ENCODE data around the gene LY6G5C. TPM values are rescaled to one million over a fixed set of nuclear protein-coding genes. Genes with fewer than 3 reads are reported as not detected.

The LY6G5C gene
- total RNA-seq, 1 donor from 2014 or later: not detected

DNA sequence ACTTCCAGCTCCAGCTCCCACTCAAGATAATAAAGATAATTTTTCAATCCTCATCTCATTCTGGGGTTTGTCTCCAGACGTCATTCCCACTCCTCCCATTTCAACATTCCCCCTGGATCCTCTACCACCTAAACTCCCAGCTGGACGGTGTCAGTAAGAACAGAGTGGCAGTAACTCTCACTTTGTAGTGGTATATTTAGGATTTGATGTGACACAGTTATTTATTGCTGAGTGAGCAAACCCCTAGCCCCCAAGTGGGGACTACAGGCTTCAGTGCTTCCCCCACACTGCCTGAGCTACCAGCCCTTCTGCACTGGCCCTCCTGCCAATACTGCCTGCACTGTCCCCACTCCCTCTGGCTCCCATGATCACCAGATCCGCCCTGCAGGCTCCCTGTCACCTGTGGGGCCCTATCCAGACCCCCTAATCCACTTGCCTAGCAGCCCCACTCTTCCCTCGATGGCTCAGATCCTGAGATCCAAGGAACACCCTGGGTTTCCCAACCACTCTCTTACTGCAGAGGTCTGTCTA lies 22.6 kb downstream of the LY6G5C start:
- Histone ChIP-seq H3K4me1 (ENCODE audit: control insufficient read depth in 3 of 3, insufficient read depth in 3 of 3, low read length in 3 of 3) (peaks cover 39 to 54% (median 53%) of the 10 kb centered on the region in 3 donors), H3K27me3 (ENCODE audit: control insufficient read depth in 3 of 3, insufficient read depth in 3 of 3, low read length in 3 of 3) (no peaks in the 10 kb centered on the region), H3K36me3 (ENCODE audit: control insufficient read depth in 3 of 3, insufficient read depth in 3 of 3, low read length in 3 of 3) (peaks cover 20 to 35% (median 24%) of the 10 kb centered on the region in 3 donors), H3K27ac (ENCODE audit: low read depth, low read length) (no peak overlapping the region), H3K9ac (ENCODE audit: low read depth in 1 of 3, low read length in 3 of 3) (peak overlapping the region in 2 of 3 donors; percentile 3 to 75), H3K9me3 (ENCODE audit: control insufficient read depth in 3 of 3, low read length in 3 of 3) (no peaks in the 10 kb centered on the region), H3K4me3 (ENCODE audit: low read length in 3 of 3) (peak overlapping the region in 1 of 3 donors; percentile 13)

DNA sequence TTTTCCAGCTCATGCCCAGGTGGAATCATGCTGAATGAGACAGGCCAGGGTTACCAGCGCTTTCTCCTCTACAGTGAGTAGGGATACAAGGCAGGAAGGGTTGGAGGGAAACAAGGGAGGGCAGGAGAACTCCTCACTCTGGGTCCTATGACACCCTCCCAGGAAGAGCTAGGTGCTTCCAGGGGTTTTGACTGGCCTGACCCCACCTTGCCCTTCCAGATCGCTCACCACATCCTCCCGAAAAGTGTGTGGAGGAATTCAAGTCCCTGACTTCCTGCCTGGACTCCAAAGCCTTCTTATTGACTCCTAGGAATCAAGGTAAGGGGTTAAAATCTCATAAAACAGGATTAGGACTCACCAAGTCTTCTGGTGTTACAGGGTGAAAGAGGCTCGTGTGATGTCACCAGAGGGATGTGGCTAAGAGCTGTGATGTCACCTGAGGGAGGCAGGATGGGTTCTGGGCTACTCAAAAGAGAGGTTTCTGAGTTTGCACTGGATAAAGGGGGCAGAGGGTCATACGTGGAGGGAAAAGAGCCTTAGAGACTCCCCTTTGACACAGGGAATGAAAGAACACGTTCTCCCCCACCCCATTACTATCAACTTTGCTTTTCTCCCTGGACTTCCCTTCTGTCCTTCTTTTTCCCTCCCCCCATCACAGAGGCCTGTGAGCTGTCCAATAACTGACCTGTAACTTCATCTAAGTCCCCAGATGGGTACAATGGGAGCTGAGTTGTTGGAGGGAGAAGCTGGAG lies 23.3 kb downstream of the LY6G5C start:
- no peaks in the 10 kb centered on the region for H3K9me3 ChIP-seq (ENCODE audit: control insufficient read depth in 3 of 3, low read length in 3 of 3)
- H3K4me1 ChIP-seq (ENCODE audit: control insufficient read depth in 3 of 3, insufficient read depth in 3 of 3, low read length in 3 of 3): peaks cover 35 to 52% (median 49%) of the 10 kb centered on the region in 3 donors
- no peak overlapping the region for H3K27ac ChIP-seq (ENCODE audit: low read depth, low read length)
- peak overlapping the region in 2 of 3 donors; percentile 3 to 75 for H3K9ac ChIP-seq (ENCODE audit: low read depth in 1 of 3, low read length in 3 of 3)
- peaks cover 20 to 33% (median 23%) of the 10 kb centered on the region in 3 donors for H3K36me3 ChIP-seq (ENCODE audit: control insufficient read depth in 3 of 3, insufficient read depth in 3 of 3, low read length in 3 of 3)
- no peak overlapping the region for H3K4me3 ChIP-seq (ENCODE audit: low read length in 3 of 3)
- H3K27me3 ChIP-seq (ENCODE audit: control insufficient read depth in 3 of 3, insufficient read depth in 3 of 3, low read length in 3 of 3): no peaks in the 10 kb centered on the region

DNA sequence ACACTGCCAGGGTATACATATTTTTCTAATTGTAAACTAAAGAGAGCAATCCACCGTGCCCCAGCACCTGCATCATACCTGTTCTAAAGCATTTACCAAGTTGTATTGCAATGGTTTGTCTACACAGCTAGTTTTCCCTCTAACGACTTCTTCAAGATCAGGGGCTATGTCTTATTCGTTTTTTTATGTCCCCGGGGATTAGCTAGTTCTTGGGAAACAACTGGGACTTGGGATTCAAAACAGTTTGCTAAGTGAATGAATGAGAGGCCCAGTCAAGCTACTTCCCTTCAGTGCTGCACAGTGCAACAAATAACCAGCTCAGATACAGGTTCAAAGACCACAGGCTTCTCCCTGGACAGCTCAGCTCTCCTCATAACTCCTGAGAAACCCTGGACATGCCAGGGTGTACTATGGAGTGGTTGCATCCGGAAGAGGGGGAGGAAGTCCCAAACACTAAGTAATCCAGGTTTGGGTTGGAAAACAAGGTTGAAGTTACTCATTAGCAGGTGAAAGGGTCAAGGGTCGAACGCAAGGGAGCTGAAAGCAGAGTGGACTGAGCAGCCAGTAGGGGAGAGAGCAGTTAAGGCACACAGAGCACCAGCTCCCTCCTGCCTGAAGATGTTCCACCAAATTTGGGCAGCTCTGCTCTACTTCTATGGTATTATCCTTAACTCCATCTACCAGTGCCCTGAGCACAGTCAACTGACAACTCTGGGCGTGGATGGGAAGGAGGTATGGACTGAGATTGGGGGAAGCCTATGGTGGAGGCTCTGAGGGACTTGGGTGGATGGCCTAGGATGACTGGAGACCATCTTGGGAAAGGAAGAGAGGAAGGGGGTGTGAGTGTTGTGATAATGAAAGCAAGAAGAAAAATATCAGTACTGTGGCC lies 25.3 kb downstream of the LY6G5C start, which contains the start of gene APOM:
APOM (plus strand) TSS at position 546 of the 889 bp plus-strand sequence; CDS start at position 619, 73 bp downstream.
- Histone ChIP-seq H3K4me1 (ENCODE audit: control insufficient read depth in 3 of 3, insufficient read depth in 3 of 3, low read length in 3 of 3) (peaks cover 42 to 57% (median 51%) of the 10 kb centered on the region in 3 donors), H3K9me3 (ENCODE audit: control insufficient read depth in 3 of 3, low read length in 3 of 3) (no peaks in the 10 kb centered on the region), H3K4me3 (ENCODE audit: low read length in 3 of 3) (no peak within 1 kb of the TSS), H3K27me3 (ENCODE audit: control insufficient read depth in 3 of 3, insufficient read depth in 3 of 3, low read length in 3 of 3) (no peaks in the 10 kb centered on the region), H3K36me3 (ENCODE audit: control insufficient read depth in 3 of 3, insufficient read depth in 3 of 3, low read length in 3 of 3) (peaks cover 18 to 35% (median 24%) of the 10 kb centered on the region in 3 donors), H3K27ac (ENCODE audit: low read depth, low read length) (no peak within 1 kb of the TSS), H3K9ac (ENCODE audit: low read depth in 1 of 3, low read length in 3 of 3) (peak within 1 kb of the TSS in 1 of 3 donors; percentile 33)

DNA sequence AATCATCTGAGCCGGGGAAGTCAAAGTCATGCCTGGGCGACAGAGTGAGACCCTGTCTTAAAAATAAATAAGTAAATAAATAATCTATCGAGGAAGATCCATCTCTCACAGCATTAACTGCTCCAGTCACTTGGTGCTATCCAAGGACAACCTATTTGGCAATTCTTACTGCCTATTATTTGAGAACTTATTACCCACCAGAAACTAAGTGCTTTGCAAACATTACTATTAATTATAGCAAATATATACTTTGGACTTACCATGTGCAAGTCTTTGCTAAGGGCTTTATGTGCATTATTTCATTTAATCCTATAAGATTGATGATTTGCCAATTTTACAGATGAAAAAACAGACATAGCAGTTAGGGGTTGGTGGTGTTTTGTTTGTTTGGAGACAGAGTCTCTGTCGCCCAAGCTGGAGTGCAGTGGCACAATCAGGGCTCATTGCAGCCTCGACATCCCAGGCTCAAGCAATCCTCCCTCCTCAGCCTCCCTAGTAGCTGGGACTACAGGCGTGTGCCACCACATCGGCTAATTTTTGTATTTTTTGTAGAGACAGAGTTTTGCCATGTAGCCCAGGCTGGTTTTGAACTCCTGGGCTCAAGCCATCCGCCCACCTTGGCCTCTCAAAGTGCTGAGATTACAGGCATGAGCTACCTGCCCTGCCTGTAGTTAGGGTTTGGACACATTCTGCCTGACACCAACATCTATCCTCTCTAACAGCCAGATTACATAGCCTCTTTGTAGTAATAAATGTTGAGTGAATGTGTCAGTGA lies 26.1 kb downstream of the LY6G5C start:
- H3K27ac ChIP-seq (ENCODE audit: low read depth, low read length): no peak overlapping the region
- no peaks in the 10 kb centered on the region for H3K9me3 ChIP-seq (ENCODE audit: control insufficient read depth in 3 of 3, low read length in 3 of 3)
- H3K9ac ChIP-seq (ENCODE audit: low read depth in 1 of 3, low read length in 3 of 3): no peak overlapping the region
- peaks cover 36 to 50% (median 46%) of the 10 kb centered on the region in 3 donors for H3K4me1 ChIP-seq (ENCODE audit: control insufficient read depth in 3 of 3, insufficient read depth in 3 of 3, low read length in 3 of 3)
- H3K4me3 ChIP-seq (ENCODE audit: low read length in 3 of 3): no peak overlapping the region
- H3K27me3 ChIP-seq (ENCODE audit: control insufficient read depth in 3 of 3, insufficient read depth in 3 of 3, low read length in 3 of 3): no peaks in the 10 kb centered on the region
- peaks cover 18 to 36% (median 26%) of the 10 kb centered on the region in 3 donors for H3K36me3 ChIP-seq (ENCODE audit: control insufficient read depth in 3 of 3, insufficient read depth in 3 of 3, low read length in 3 of 3)

DNA sequence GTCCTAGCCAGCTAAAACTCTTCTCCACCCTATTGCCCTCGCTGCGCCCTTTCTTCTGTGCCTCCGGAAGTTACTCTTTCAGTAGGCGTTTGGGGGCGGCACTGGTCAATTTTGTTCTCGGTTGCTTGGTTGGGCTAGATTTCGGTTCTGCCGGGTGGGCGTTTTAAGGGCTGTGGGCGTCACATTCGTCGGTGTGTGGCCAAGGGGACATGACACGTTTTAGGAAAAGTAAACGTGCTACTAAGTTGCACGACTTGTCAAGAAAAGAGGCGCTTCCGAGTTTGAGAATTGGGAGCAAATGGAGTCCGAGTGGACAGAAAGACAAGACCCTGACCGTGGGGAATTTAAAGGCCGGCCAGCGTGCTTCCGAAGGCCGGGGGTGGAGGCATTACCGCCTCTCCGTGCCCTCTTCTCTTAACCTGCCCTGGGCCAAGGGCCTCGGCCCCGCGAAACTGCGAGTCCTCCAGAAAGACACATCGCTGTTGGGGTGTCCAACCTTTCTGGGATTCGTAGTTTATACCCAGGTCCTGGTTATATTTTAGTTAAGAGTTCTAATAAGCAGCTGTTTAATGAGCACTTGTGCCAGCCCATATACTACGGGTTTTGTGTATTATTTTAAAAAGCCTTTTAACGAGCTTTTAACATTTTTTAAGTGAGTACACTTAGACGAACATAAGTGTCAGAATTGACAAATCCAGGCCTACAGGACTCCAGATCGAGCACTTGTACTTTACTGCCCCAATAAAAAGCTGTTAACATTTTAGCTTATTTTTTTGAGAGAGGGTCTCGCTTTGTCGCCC lies 27.7 kb downstream of the LY6G5C start:
- Histone ChIP-seq H3K36me3 (ENCODE audit: control insufficient read depth in 3 of 3, insufficient read depth in 3 of 3, low read length in 3 of 3) (peaks cover 35 to 51% (median 41%) of the 10 kb centered on the region in 3 donors), H3K9me3 (ENCODE audit: control insufficient read depth in 3 of 3, low read length in 3 of 3) (no peaks in the 10 kb centered on the region), H3K4me3 (ENCODE audit: low read length in 3 of 3) (peak overlapping the region; percentile 96 to 98 (median 96)), H3K27ac (ENCODE audit: low read depth, low read length) (peak overlapping the region; percentile 99), H3K4me1 (ENCODE audit: control insufficient read depth in 3 of 3, insufficient read depth in 3 of 3, low read length in 3 of 3) (peaks cover 20 to 34% (median 29%) of the 10 kb centered on the region in 3 donors), H3K9ac (ENCODE audit: low read depth in 1 of 3, low read length in 3 of 3) (peak overlapping the region; percentile 93 to 99 (median 98)), H3K27me3 (ENCODE audit: control insufficient read depth in 3 of 3, insufficient read depth in 3 of 3, low read length in 3 of 3) (no peaks in the 10 kb centered on the region)

DNA sequence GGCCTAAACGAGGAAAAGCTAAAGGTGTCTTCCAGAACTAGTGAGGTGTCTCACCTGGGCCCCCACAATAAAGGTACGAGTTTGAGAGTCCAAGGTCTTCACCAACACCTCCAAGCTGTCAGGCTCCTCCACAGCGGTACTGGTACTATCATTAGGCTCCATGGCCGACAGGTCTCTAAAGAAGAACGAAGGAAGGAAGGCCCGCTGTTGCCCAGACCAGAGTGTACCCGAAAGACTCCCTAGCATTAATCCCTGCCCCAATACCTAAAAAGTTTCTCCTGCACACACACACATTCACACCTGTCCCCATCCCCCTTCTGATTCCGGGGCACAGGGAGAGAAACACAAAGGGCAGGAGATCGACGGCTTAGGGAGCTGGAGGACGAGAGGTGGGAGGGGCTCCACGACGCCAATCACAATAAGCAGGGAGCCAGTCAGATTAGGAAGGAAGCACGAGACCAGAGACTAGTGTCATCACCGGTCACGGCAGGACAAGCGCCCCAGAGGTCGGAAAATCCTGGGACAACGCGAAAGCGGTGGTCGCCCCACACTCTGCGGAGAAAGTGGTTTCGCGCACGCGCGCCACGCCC lies 29.2 kb downstream of the LY6G5C start:
- Histone ChIP-seq H3K4me3 (ENCODE audit: low read length in 3 of 3) (peak overlapping the region; percentile 96 to 98 (median 96)), H3K4me1 (ENCODE audit: control insufficient read depth in 3 of 3, insufficient read depth in 3 of 3, low read length in 3 of 3) (peaks cover 17 to 23% (median 20%) of the 10 kb centered on the region in 3 donors), H3K27me3 (ENCODE audit: control insufficient read depth in 3 of 3, insufficient read depth in 3 of 3, low read length in 3 of 3) (no peaks in the 10 kb centered on the region), H3K9me3 (ENCODE audit: control insufficient read depth in 3 of 3, low read length in 3 of 3) (no peaks in the 10 kb centered on the region), H3K9ac (ENCODE audit: low read depth in 1 of 3, low read length in 3 of 3) (peak overlapping the region; percentile 93 to 99 (median 98)), H3K27ac (ENCODE audit: low read depth, low read length) (peak overlapping the region; percentile 99), H3K36me3 (ENCODE audit: control insufficient read depth in 3 of 3, insufficient read depth in 3 of 3, low read length in 3 of 3) (peaks cover 40 to 52% (median 47%) of the 10 kb centered on the region in 3 donors)

DNA sequence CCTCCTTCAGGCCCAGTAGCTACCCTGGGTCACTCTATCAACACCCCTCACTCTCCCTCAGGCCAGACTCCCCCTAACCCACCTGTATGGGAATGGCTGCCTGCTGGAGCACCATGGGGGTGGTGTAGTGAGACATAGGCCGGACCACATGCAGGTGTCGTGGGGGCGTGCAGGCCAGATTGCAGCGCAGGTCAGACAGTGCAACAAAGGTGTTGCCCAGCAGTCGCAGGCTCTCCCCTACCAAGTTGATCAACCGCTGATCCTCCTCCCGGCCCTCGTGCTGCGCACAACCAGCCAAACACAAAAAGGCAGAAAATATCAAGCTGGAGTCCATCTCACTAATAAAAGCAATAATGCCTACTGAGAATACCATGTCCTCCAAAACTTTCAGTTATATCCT lies 35.5 kb downstream of the LY6G5C start:
- Histone ChIP-seq H3K27me3 (ENCODE audit: control insufficient read depth in 3 of 3, insufficient read depth in 3 of 3, low read length in 3 of 3) (no peaks in the 10 kb centered on the region), H3K27ac (ENCODE audit: low read depth, low read length) (no peak overlapping the region), H3K4me3 (ENCODE audit: low read length in 3 of 3) (no peak overlapping the region), H3K4me1 (ENCODE audit: control insufficient read depth in 3 of 3, insufficient read depth in 3 of 3, low read length in 3 of 3) (no peaks in the 10 kb centered on the region), H3K9ac (ENCODE audit: low read depth in 1 of 3, low read length in 3 of 3) (no peak overlapping the region), H3K36me3 (ENCODE audit: control insufficient read depth in 3 of 3, insufficient read depth in 3 of 3, low read length in 3 of 3) (peaks cover 83 to 87% (median 86%) of the 10 kb centered on the region in 3 donors), H3K9me3 (ENCODE audit: control insufficient read depth in 3 of 3, low read length in 3 of 3) (no peaks in the 10 kb centered on the region)

DNA sequence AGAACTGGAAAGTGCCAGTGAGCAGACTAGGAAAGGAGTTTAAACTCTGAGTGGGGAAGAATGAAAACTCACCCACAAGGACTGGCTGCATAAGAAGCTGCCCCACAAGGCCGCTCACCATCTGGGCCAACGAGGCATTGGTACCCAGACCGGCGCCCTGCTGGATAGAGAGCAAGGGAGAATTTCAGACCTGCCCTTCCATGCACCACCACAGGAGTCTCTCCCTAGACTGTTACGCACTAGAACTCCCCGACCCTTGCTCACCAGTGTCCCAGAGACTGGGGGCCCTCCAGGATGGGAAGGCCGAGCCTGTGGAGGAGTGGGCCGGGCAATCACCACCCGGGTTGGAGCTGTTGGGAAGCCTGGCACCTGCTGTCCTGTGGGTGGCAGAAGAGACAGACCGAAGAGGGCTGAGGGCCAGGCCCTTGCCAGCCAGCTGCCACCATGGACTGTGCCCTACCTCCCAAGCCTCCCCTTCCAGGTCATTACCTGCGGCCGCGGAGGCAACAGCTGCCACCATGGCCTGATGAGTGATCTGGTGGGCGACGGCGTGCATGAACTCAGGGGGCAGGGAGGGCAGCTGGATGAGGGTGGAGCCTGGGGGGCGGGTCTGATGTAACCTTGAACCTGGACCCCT lies 36.9 kb downstream of the LY6G5C start:
- peaks cover 90 to 91% (median 91%) of the 10 kb centered on the region in 3 donors for H3K36me3 ChIP-seq (ENCODE audit: control insufficient read depth in 3 of 3, insufficient read depth in 3 of 3, low read length in 3 of 3)
- no peaks in the 10 kb centered on the region for H3K27me3 ChIP-seq (ENCODE audit: control insufficient read depth in 3 of 3, insufficient read depth in 3 of 3, low read length in 3 of 3)
- no peak overlapping the region for H3K4me3 ChIP-seq (ENCODE audit: low read length in 3 of 3)
- no peaks in the 10 kb centered on the region for H3K4me1 ChIP-seq (ENCODE audit: control insufficient read depth in 3 of 3, insufficient read depth in 3 of 3, low read length in 3 of 3)
- peak overlapping the region in 1 of 3 donors; percentile 50 for H3K9ac ChIP-seq (ENCODE audit: low read depth in 1 of 3, low read length in 3 of 3)
- no peaks in the 10 kb centered on the region for H3K9me3 ChIP-seq (ENCODE audit: control insufficient read depth in 3 of 3, low read length in 3 of 3)
- no peak overlapping the region for H3K27ac ChIP-seq (ENCODE audit: low read depth, low read length)
